ENCODE data around the gene RAP1GAP.

RAP1GAP gene

DNA sequence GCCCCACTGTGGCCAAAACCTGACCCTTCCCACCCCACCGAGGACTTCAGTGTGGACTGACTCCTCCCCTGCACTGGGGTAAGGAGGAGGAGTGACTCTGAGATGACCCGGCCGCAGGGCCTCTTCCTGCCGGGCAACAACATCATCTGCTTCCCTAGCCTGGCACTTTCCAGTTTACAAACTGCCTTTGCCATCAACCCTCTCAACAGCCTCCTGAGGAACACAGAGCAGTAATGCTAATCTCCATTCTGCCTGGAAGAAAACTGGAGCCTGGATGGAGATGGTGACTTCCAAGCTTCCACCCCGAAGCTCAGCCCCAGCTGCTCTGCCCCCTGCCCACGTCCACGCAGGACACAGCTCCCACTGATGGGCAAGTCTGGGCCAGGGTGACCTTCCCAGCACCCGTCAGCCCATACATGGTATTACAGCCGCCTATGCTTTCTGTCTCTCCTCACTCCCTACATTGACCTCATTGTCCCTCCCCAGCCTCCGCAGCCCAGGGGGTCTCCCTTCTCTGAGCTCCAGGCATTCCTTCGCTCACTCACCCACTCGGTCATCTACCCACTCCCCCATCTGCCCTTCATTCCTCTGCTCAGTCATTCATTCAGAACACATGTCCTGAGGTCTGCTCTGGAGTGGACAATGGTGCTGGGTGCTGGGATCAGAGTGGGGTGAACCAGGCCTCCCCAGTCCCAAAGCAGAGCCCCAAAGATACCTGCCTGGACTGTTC lies 34.2 kb downstream of the RAP1GAP start:
- Histone ChIP-seq H3K27ac (ENCODE audit: low read length) (no peak overlapping the region), H3K79me2 (ENCODE audit: insufficient read depth, low read length) (no peaks in the 10 kb centered on the region), H3K4me3 (ENCODE audit: low read depth in 1 of 2, low read length in 2 of 2) (no peak overlapping the region), H3K27me3 (ENCODE audit: insufficient read depth, low read length, poor library complexity) (no peaks in the 10 kb centered on the region), H3K9ac (ENCODE audit: low read depth, low read length) (no peak overlapping the region), H3K4me2 (ENCODE audit: insufficient read depth, low read length) (no peak overlapping the region), H2AFZ (ENCODE audit: low read depth, low read length) (no peak overlapping the region), H3K36me3 (ENCODE audit: insufficient read depth, low read length) (no peaks in the 10 kb centered on the region), H3K9me3 (ENCODE audit: insufficient read depth, low read length, severe bottlenecking) (no peaks in the 10 kb centered on the region), H3K4me1 (ENCODE audit: insufficient read depth, low read length) (peaks cover 7% of the 10 kb centered on the region; the same call in 1 of the 2 replicates), H4K20me1 (ENCODE audit: insufficient read depth, low read length) (peaks cover 12% of the 10 kb centered on the region)
- no peak for TF ChIP-seq EZH2 (IDR thresholded peaks at IDR 0.05; ENCODE audit: borderline replicate concordance, low read depth, low read length, severe bottlenecking)
- TF ChIP-seq CTCF (IDR thresholded peaks at IDR 0.05; ENCODE audit: borderline replicate concordance, extremely low read depth, low read length, poor library complexity, severe bottlenecking), result no peak
- DNase-seq (no peak), ATAC-seq (ENCODE audit: insufficient read depth, low read depth) (no peak)

DNA sequence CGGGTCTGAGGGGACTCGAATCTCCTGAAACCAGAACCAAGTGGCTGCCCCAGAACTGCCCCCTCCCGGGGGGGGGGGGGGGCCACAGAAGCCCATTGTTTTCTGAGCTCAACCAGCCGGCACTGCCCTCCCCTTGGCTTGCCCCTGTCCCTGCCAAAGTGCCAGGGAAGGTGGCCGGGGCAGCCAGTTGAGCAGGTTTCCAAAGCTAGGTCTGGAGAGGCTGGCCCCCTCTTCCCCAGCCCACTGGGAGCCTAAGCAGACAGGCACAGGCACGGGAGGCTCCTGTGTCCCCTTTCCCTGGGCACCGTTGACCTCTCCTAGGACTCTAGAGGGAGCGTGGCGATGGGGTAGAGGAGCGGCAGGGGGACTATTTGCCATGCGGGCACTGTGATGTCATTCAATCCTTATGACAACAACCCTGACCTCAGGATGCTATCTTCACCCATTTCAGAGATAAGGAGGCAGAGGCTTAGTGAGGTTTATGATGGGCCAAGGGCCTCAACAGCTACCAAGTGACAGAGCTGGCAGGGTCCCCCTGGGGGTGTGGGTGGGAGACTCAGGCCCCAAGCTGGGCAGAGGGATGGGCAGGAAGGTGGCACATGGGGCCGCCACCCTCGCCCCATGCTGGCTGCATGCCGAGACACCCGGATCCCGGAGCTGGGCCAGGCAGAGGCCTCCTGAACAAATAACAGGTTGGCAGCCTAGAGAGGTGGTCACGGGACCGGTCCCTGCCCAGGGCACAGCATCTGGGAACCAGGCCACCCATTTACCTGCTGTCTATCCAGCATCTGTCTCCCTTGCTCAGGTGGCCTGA lies 35.0 kb downstream of the RAP1GAP start:
- Histone ChIP-seq H4K20me1 (ENCODE audit: insufficient read depth, low read length) (peaks cover 12% of the 10 kb centered on the region), H3K9ac (ENCODE audit: low read depth, low read length) (no peak overlapping the region), H3K36me3 (ENCODE audit: insufficient read depth, low read length) (no peaks in the 10 kb centered on the region), H3K4me2 (ENCODE audit: insufficient read depth, low read length) (no peak overlapping the region), H3K4me1 (ENCODE audit: insufficient read depth, low read length) (peaks cover 7% of the 10 kb centered on the region; the same call in 1 of the 2 replicates), H2AFZ (ENCODE audit: low read depth, low read length) (no peak overlapping the region), H3K79me2 (ENCODE audit: insufficient read depth, low read length) (no peaks in the 10 kb centered on the region), H3K9me3 (ENCODE audit: insufficient read depth, low read length, severe bottlenecking) (no peaks in the 10 kb centered on the region), H3K27me3 (ENCODE audit: insufficient read depth, low read length, poor library complexity) (no peaks in the 10 kb centered on the region), H3K4me3 (ENCODE audit: low read depth in 1 of 2, low read length in 2 of 2) (no peak overlapping the region), H3K27ac (ENCODE audit: low read length) (no peak overlapping the region)
- ATAC-seq (ENCODE audit: insufficient read depth, low read depth), result no peak
- TF ChIP-seq CTCF (IDR thresholded peaks at IDR 0.05; ENCODE audit: borderline replicate concordance, extremely low read depth, low read length, poor library complexity, severe bottlenecking) (no peak), EZH2 (IDR thresholded peaks at IDR 0.05; ENCODE audit: borderline replicate concordance, low read depth, low read length, severe bottlenecking) (no peak)
- DNase-seq, result no peak

DNA sequence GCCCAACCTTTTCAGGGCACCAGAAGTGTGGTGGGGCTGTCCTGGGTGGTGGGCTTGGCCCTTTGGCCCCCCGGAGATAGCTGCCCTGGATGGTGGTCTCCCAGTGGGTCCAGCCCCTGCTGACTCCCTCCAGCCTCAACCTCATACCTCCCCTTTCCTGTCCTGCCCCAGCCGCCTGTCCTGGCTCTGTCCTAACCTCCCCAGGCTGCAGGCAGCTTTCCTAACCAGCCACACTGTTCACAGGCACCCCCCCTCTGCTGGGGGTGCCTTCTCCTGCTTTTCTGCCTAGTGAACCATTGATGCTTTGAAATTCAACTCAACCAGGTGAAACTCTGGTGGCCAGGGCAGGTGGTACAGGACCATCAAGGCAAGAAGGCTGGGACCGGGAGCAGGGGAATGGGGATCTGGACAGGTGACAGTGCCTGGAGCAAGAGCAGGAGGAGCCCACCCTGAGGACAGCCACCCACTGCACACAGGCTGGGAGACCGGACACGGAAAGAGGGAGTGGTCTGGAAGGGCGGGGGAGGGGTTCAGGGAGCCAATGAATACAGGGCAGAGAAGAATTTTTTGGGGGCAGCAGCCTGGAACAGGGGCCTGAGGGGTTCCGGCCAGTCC lies 35.9 kb downstream of the RAP1GAP start:
- no peaks in the 10 kb centered on the region for H3K79me2 ChIP-seq (ENCODE audit: insufficient read depth, low read length)
- DNase-seq, result no peak
- H4K20me1 ChIP-seq (ENCODE audit: insufficient read depth, low read length), result peaks cover 12% of the 10 kb centered on the region
- no peak overlapping the region for H3K4me2 ChIP-seq (ENCODE audit: insufficient read depth, low read length)
- no peaks in the 10 kb centered on the region for H3K9me3 ChIP-seq (ENCODE audit: insufficient read depth, low read length, severe bottlenecking)
- H3K36me3 ChIP-seq (ENCODE audit: insufficient read depth, low read length), result no peaks in the 10 kb centered on the region
- TF ChIP-seq EZH2 (IDR thresholded peaks at IDR 0.05; ENCODE audit: borderline replicate concordance, low read depth, low read length, severe bottlenecking) (no peak), CTCF (IDR thresholded peaks at IDR 0.05; ENCODE audit: borderline replicate concordance, extremely low read depth, low read length, poor library complexity, severe bottlenecking) (no peak)
- no peak overlapping the region for H3K4me3 ChIP-seq (ENCODE audit: low read depth in 1 of 2, low read length in 2 of 2)
- no peak overlapping the region for H3K27ac ChIP-seq (ENCODE audit: low read length)
- H2AFZ ChIP-seq (ENCODE audit: low read depth, low read length), result no peak overlapping the region
- no peak overlapping the region for H3K9ac ChIP-seq (ENCODE audit: low read depth, low read length)
- no peak for ATAC-seq (ENCODE audit: insufficient read depth, low read depth)
- no peaks in the 10 kb centered on the region for H3K27me3 ChIP-seq (ENCODE audit: insufficient read depth, low read length, poor library complexity)
- peaks cover 7% of the 10 kb centered on the region; the same call in 1 of the 2 replicates for H3K4me1 ChIP-seq (ENCODE audit: insufficient read depth, low read length)
